HepG2 (cell line): ENCODE measurements around the gene FAAP100. TPM values are rescaled to one million over a fixed set of nuclear protein-coding genes. Genes with fewer than 3 reads are reported as not detected.

ENCODE experiments used
- JDP2 ChIP-seq: sonication (generic); formaldehyde crosslinking; IDR thresholded peaks from 2 replicates; pipeline ENCODE4 v1.8.1; 2022; ENCODE audit warnings: missing genetic modification reagents, borderline replicate concordance
- KLF16 ChIP-seq, 2 experiments: sonication (generic) in 1 of 2; formaldehyde crosslinking in 1 of 2; IDR thresholded peaks; 2 replicates each; pipeline versions ENCODE4 v1.6.1 to v1.8.0; 2016 to 2023; ENCODE audit warnings: missing genetic modification reagents in 2 of 2, missing compliant biosample characterization in 1 of 2
- NFATC3 ChIP-seq: sonication (generic); formaldehyde crosslinking; IDR thresholded peaks from 2 replicates; pipeline ENCODE4 v1.5.1; 2020; ENCODE audit warnings: mild to moderate bottlenecking, missing genetic modification reagents
- TEAD2 ChIP-seq: sonication (generic); formaldehyde crosslinking; IDR thresholded peaks from 2 replicates; pipeline ENCODE4 v1.9.0; 2021; ENCODE audit warnings: missing genetic modification reagents
- YEATS4 ChIP-seq: sonication (generic); formaldehyde crosslinking; IDR thresholded peaks from 2 replicates; pipeline ENCODE4 v1.4.0; 2020; ENCODE audit warnings: missing genetic modification reagents, borderline replicate concordance
- ZNF256 ChIP-seq: sonication (generic); formaldehyde crosslinking; conservative IDR thresholded peaks from 2 replicates; pipeline ENCODE4 v1.4.0; 2020; ENCODE audit warnings: missing genetic modification reagents
- ZNF564 ChIP-seq: sonication (generic); formaldehyde crosslinking; IDR thresholded peaks from 2 replicates; pipeline ENCODE4 v1.8.1; 2023; ENCODE audit warnings: mild to moderate bottlenecking, missing genetic modification reagents
- polyA plus RNA-seq, 8 experiments: library from polyadenylated mRNA; depleted of rRNA in 3 of 8; stranded (reverse) in 7 of 8; unstranded in 1 of 8; fragments of >200 nt; fragmentation: Illumina TruSeq in 4 of 8; extraction: Trizol in 4 of 8; gene quantifications; 2 replicates each; pipeline versions ENCODE4 v1.2.1 to v1.2.3, GENCODE V29; 2011 to 2016; ENCODE audit warnings: low read depth in 4 of 8, missing spikeins in 1 of 8, mixed read lengths in 1 of 8; ENCODE audit not compliant: insufficient read depth in 1 of 8
- total RNA-seq, 5 experiments: library from RNA; depleted of rRNA; stranded (reverse); fragments of >200 nt; fragmentation: Illumina TruSeq; extraction: Trizol; gene quantifications; 2 replicates each; pipeline ENCODE4 v1.2.3, GENCODE V29; 2016; ENCODE audit warnings: low read depth in 1 of 5
- TF ChIP-seq, protein P1 (sequence below): IDR thresholded peaks from 2 replicates; pipeline ENCODE4 v1.4.0; 2020; ENCODE audit warnings: mild to moderate bottlenecking, missing genetic modification reagents
- TF ChIP-seq, protein P2 (sequence below): IDR thresholded peaks from 2 replicates; pipeline ENCODE4 v1.6.1; 2018; ENCODE audit warnings: missing genetic modification reagents, mild to moderate bottlenecking, missing compliant biosample characterization

Gene FAAP100
- total and polyA plus RNA-seq, 2 of the 13 experiments (the other 11 are each of a cell fraction or from before 2014, with no cell fraction given), result 7.6 to 20.8 TPM

DNA sequence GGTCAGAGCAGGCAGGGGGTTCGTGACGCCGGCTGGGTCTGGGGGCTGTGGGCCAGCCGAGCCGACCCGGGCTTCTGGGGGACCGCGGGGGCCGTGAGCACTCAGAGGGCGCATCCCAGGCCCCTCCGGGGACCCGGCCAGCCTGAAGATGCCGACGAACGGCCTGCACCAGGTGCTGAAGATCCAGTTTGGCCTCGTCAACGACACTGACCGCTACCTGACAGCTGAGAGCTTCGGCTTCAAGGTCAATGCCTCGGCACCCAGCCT, 23.8 kb downstream of the FAAP100 start (continued):
- TF ChIP-seq JDP2 (CRISPR knock-in tag) (no peak), KLF16 (CRISPR knock-in tag; IDR thresholded peaks at IDR 0.05) (no peak), NFATC3 (no peak), TEAD2 (no peak), ZNF256 (CRISPR knock-in tag) (no peak), ZNF564 (CRISPR knock-in tag) (no peak), YEATS4 (no peak)
- TF ChIP-seq, protein P1, sequence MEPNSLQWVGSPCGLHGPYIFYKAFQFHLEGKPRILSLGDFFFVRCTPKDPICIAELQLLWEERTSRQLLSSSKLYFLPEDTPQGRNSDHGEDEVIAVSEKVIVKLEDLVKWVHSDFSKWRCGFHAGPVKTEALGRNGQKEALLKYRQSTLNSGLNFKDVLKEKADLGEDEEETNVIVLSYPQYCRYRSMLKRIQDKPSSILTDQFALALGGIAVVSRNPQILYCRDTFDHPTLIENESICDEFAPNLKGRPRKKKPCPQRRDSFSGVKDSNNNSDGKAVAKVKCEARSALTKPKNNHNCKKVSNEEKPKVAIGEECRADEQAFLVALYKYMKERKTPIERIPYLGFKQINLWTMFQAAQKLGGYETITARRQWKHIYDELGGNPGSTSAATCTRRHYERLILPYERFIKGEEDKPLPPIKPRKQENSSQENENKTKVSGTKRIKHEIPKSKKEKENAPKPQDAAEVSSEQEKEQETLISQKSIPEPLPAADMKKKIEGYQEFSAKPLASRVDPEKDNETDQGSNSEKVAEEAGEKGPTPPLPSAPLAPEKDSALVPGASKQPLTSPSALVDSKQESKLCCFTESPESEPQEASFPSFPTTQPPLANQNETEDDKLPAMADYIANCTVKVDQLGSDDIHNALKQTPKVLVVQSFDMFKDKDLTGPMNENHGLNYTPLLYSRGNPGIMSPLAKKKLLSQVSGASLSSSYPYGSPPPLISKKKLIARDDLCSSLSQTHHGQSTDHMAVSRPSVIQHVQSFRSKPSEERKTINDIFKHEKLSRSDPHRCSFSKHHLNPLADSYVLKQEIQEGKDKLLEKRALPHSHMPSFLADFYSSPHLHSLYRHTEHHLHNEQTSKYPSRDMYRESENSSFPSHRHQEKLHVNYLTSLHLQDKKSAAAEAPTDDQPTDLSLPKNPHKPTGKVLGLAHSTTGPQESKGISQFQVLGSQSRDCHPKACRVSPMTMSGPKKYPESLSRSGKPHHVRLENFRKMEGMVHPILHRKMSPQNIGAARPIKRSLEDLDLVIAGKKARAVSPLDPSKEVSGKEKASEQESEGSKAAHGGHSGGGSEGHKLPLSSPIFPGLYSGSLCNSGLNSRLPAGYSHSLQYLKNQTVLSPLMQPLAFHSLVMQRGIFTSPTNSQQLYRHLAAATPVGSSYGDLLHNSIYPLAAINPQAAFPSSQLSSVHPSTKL (CRISPR knock-in tag), result no peak
- TF ChIP-seq, protein P2, sequence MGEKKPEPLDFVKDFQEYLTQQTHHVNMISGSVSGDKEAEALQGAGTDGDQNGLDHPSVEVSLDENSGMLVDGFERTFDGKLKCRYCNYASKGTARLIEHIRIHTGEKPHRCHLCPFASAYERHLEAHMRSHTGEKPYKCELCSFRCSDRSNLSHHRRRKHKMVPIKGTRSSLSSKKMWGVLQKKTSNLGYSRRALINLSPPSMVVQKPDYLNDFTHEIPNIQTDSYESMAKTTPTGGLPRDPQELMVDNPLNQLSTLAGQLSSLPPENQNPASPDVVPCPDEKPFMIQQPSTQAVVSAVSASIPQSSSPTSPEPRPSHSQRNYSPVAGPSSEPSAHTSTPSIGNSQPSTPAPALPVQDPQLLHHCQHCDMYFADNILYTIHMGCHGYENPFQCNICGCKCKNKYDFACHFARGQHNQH, result 0 out of 2 replicates have a peak, but pooled peaks have one; percentile 8
